HL-60 (cell line): ENCODE results near the gene FSTL3.

Experiments used
- DNase-seq, 2 experiments: peaks; one replicate each; pipeline ENCODE4 v3.0.0-alpha.2; 2010 to 2020; ENCODE audit warnings: low read depth in 1 of 2, low spot score in 1 of 2
- H3K27ac ChIP-seq: fragments of 250-450 bp; sonication (Bioruptor Pico); replicated peaks from 2 replicates; pipeline ENCODE4 v1.5.1; 2020; ENCODE audit warnings: mild to moderate bottlenecking, moderate library complexity
- H3K27me3 ChIP-seq: fragments of 250-450 bp; sonication (Bioruptor Pico); 2 replicates; pipeline ENCODE4 v1.5.1; 2021; ENCODE audit warnings: mild to moderate bottlenecking, moderate library complexity; ENCODE audit not compliant: insufficient read depth, poor library complexity, severe bottlenecking
- H3K4me3 ChIP-seq: replicated peaks from 2 replicates; pipeline ENCODE4 v1.5.1; 2011; ENCODE audit warnings: mild to moderate bottlenecking, control low read depth, low read length; ENCODE audit not compliant: insufficient read depth
- CTCF ChIP-seq: IDR thresholded peaks from one replicate; pipeline ENCODE4 v1.5.1; 2011; ENCODE audit warnings: low read length, control low read depth, inconsistent platforms; ENCODE audit not compliant: insufficient read depth
- GABPA ChIP-seq: IDR thresholded peaks from 2 replicates; pipeline ENCODE4 v1.6.1; 2012; ENCODE audit warnings: low read depth
- POLR2AphosphoS5 ChIP-seq: IDR thresholded peaks from 2 replicates; pipeline ENCODE4 v1.6.1; 2012; ENCODE audit warnings: low read depth
- REST ChIP-seq: IDR thresholded peaks from 2 replicates; pipeline ENCODE4 v1.6.1; 2012; ENCODE audit warnings: low read depth; ENCODE audit not compliant: insufficient replicate concordance
- SPI1 ChIP-seq: IDR thresholded peaks from 2 replicates; pipeline ENCODE4 v1.6.1; 2012; ENCODE audit warnings: low read depth, mild to moderate bottlenecking, borderline replicate concordance

Gene FSTL3

GRCh38 chr19:674282-675151 is 1.7 kb upstream of the FSTL3 start:
- TF ChIP-seq REST (no peak), CTCF (no peak), SPI1 (no peak), POLR2AphosphoS5 (no peak), GABPA (no peak)
- Histone ChIP-seq H3K27ac (no peak overlapping the region), H3K27me3 (peaks cover 14% of the 10 kb centered on the region), H3K4me3 (no peak overlapping the region)
- DNase-seq, result no peak

- Histone ChIP-seq H3K27me3 (peaks cover 14% of the 10 kb centered on the region), H3K4me3 (no peak overlapping the region), H3K27ac (no peak overlapping the region)
- no peak for DNase-seq
- TF ChIP-seq REST (no peak), POLR2AphosphoS5 (no peak), CTCF (no peak), GABPA (no peak), SPI1 (no peak)
These were observed 219 bp upstream of the FSTL3 start for GRCh38 chr19:676007-676338.

GRCh38 chr19:677201-677600 is 1.0 kb downstream of the FSTL3 start:
- H3K27me3 ChIP-seq, result peaks cover 14% of the 10 kb centered on the region
- no peak for DNase-seq

More at GRCh38 chr19:677201-677600, 1.0 kb downstream of the FSTL3 start:
- H3K27ac ChIP-seq, result no peak overlapping the region
- TF ChIP-seq REST, result no peak
- no peak for TF ChIP-seq CTCF
- TF ChIP-seq SPI1, result no peak
- H3K4me3 ChIP-seq, result no peak overlapping the region
